ENCODE measurements around the gene ZNF346.

DNA sequence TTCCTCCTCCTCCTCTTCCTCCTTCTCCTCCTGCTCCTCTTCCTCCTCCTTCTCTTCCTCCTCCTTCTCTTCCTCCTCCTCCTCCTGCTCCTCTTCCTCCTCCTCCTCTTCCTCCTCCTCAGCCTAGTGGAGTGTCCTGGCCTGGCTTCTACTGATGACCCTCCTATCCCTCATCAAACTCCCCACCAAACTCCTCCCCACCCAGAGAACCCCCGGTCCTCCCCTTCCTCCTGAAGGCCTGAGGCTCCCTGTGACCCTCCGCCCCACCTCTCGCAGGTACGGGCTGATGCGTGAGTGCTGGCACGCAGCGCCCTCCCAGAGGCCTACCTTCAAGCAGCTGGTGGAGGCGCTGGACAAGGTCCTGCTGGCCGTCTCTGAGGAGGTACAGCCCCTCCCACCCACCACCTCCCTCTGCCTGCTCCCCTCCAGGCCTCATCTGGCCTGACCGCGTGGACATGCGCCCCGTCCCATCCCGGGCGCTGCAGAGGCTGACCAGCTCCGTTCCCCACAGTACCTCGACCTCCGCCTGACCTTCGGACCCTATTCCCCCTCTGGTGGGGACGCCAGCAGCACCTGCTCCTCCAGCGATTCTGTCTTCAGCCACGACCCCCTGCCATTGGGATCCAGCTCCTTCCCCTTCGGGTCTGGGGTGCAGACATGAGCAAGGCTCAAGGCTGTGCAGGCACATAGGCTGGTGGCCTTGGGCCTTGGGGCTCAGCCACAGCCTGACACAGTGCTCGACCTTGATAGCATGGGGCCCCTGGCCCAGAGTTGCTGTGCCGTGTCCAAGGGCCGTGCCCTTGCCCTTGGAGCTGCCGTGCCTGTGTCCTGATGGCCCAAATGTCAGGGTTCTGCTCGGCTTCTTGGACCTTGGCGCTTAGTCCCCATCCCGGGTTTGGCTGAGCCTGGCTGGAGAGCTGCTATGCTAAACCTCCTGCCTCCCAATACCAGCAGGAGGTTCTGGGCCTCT is 74.8 kb downstream of the ZNF346 start:
- no peak for TF ChIP-seq CTCF (IDR thresholded peaks at IDR 0.05)
- no peak for TF ChIP-seq POLR2A (IDR thresholded peaks at IDR 0.05)
- TF ChIP-seq POLR2AphosphoS5 (IDR thresholded peaks at IDR 0.05) = no peak

All from breast epithelium (tissue), 3 donors.